ENCODE data around the gene MIS12.

GRCh38 chr17:5531085-5531418, 44.7 kb downstream of the MIS12 start:
- TF ChIP-seq, protein P1, sequence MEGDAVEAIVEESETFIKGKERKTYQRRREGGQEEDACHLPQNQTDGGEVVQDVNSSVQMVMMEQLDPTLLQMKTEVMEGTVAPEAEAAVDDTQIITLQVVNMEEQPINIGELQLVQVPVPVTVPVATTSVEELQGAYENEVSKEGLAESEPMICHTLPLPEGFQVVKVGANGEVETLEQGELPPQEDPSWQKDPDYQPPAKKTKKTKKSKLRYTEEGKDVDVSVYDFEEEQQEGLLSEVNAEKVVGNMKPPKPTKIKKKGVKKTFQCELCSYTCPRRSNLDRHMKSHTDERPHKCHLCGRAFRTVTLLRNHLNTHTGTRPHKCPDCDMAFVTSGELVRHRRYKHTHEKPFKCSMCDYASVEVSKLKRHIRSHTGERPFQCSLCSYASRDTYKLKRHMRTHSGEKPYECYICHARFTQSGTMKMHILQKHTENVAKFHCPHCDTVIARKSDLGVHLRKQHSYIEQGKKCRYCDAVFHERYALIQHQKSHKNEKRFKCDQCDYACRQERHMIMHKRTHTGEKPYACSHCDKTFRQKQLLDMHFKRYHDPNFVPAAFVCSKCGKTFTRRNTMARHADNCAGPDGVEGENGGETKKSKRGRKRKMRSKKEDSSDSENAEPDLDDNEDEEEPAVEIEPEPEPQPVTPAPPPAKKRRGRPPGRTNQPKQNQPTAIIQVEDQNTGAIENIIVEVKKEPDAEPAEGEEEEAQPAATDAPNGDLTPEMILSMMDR (IDR thresholded peaks at IDR 0.05), result no peak
- no peak for TF ChIP-seq EZH2 (IDR thresholded peaks at IDR 0.05; ENCODE audit: borderline replicate concordance, insufficient read depth, low read depth, low read length, poor library complexity, severe bottlenecking)

All from B cell (primary cell).